Body of pancreas (tissue), 4 donors: ENCODE data around the gene PSMD3.

Experiments used
- CTCF ChIP-seq, 7 experiments: fragments of 450-650 bp in 4 of 7; fragments of 200-600 bp in 3 of 7; sonication (generic) in 3 of 7; IDR thresholded peaks; one replicate each; pipeline ENCODE4 v1.5.1; 2016 to 2019; ENCODE audit warnings: antibody characterized with exemption in 7 of 7
- POLR2A ChIP-seq, 3 donors: fragments of 450-650 bp; IDR thresholded peaks; one replicate each; pipeline ENCODE4 v1.6.1; 2016; ENCODE audit warnings: antibody characterized with exemption in 3 of 3, mild to moderate bottlenecking in 2 of 3

GRCh38 chr17:40033339-40033738, 52.7 kb downstream of the PSMD3 start:
- TF ChIP-seq POLR2A (IDR thresholded peaks at IDR 0.05) = no peak
- no peak for TF ChIP-seq CTCF (IDR thresholded peaks at IDR 0.05)
